HS-27A (cell line): ENCODE measurements around the gene OBSCN.
"Not testable (repeated sequence)": the region's sequence is repeated elsewhere in the genome, so short reads cannot be mapped to it uniquely, and the experiment has no call there.

ENCODE experiments used
- DNase-seq: peaks from one replicate; pipeline ENCODE4 v3.0.0-alpha.2; 2012; ENCODE audit warnings: low read depth, missing footprints

Gene OBSCN

DNA sequence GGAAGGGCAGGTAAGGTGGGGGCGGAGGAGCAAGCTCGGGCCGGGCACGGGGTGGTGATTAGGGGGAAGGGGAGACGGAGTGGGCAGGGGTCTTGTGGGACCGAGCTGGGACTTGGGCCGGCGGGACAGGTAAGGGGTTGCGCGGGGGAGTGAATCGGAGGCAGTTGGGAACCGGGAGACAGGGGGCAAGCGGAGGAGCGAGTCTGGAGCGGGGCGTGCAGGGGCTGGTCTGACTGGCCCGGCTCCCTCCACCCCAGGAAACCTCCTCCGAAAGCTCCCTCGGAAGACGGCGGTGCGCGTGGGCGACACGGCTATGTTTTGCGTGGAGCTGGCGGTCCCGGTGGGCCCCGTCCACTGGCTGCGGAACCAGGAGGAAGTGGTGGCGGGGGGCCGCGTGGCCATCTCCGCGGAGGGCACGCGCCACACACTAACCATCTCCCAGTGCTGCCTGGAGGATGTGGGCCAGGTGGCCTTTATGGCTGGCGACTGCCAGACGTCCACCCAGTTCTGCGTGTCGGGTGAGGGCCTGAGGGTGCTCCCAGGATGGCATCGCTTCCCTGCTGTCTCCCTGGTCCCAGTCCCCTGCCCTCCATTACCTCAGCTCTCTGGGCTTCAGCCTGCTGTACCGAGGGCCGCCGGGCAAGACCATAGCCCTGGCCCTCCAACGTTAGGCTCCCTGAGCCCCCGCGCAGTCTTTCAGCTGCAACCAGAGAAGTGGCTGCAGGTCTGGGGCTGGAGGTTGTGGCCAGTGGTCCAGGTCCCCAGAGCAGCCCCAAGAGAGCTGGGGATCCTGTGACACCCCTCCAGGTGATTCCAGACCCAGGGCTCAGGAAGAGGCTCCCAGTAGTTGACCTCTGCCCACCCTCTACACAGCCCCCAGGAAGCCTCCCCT is 6.3 kb downstream of the OBSCN start:
- DNase-seq = no peak

DNA sequence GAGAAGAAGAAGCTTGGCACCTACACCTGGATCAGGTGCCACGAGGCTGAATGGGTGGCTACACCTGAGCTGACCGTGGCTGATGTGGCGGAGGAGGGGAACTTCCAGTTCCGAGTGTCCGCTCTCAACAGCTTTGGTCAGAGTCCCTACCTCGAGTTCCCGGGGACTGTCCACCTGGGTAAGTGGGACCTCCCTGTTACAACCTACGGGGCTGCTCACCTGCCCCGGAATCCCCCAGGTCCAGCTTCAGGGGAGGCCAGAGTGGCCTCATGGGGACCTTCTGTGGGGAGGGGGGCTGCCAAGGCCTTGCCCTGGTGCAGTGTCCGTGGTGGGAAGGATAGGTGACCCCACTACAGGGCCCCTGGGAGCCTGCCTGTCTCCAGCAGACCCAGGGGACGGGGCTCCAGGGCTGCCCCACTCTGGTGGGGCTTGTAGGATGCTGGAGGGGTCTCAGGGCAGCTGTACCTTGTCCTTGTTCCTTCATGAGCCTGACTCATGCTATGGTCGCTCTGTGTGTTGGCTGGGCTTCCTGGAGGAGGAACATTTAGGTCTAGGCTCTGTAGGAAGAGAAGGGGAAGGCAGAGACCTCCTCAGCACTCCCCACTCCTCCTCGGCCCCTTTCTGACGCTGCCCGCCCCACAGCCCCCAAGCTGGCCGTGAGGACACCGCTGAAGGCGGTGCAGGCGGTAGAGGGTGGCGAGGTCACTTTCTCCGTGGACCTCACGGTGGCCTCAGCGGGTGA is 7.2 kb downstream of the OBSCN start:
- DNase-seq = no peak

DNA sequence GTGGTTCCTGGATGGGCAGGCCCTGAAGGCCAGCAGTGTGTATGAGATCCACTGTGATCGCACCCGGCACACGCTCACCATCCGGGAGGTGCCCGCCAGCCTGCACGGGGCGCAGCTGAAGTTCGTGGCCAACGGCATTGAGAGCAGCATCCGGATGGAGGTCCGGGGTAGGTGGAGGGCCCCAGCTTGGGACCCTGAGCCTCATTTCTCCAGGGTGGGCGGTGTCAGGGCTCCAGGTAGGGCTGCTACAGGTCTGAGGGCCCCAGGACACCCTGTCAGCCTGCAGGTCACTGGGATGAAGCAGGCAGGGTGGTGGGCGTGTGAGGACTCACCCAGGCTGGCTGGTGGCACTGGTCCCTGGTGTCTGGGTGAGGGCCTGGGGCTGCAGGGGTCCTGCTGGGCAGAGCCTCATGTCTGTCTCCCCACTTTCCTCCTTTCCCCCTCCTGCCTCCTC is 7.8 kb downstream of the OBSCN start:
- DNase-seq = no peak

DNA sequence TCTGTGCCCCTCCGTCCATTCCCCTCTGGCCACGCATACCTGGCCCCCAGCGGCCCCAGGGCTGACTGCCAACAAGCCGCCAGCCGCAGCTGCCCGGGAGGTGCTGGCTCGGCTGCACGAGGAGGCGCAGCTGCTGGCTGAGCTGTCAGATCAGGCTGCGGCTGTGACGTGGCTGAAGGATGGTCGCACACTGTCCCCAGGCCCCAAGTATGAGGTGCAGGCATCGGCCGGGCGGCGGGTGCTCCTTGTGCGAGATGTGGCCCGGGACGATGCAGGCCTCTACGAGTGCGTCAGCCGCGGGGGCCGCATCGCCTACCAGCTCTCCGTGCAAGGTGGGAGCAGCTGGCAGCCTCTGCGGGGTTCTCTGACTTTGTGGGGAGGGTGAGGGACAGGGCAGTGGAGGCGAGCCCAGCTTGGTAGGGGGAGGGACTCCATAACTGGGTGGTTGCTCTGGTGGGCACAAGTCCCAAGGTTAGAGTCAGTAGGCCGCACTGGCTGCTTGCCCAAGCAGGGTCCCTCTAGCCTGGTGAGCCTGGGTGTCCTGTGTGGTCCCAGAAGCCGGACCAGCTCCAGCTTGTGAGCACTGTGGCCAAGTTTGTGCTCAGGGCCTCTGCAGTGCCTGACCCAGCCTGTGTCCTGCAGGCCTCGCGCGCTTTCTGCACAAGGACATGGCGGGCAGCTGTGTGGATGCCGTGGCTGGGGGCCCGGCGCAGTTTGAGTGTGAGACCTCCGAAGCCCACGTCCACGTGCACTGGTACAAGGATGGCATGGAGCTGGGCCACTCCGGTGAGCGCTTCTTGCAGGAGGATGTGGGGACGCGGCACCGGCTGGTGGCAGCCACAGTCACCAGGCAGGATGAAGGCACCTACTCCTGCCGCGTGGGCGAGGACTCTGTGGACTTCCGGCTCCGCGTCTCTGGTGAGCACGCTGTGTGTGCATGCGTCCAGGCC is 8.8 kb downstream of the OBSCN start:
- no peak for DNase-seq

DNA sequence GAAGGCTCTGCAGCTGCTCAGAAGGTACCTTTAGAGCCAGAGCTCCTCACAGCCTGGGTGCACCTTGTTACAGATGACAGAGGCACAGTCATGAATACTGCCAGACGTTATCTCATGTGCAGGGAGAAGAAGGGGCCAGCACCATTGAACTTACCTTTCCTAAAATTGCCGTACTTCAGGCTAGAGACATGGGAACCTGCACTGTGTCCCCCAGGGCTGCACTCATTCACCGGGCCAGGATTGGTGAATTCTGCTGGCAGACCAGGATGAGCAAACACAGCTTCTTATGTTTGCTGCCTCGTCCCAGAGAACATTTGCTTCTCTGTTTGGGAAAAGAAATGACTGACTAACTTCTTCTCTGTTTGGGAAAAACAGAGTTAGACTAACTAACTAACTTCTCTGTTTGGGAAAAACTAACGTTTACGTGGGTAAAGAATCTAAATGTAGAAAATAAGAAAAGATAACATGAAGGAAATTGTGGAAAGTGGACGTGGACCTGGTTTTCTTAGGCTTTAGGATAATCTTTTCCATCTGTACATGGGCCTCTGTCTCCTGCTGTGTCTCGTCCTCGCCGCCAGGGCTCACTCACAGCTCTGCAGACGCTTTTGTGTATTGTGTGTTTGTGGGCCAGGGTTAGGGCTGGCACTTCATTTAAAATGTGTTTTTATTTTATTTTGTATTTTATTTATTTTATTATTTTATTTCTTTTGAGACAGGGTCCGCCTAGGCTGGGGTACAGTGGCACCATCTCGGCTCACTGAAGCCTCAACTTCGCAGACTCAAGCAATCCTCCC is 9.9 kb downstream of the OBSCN start:
- no peak for DNase-seq

DNA sequence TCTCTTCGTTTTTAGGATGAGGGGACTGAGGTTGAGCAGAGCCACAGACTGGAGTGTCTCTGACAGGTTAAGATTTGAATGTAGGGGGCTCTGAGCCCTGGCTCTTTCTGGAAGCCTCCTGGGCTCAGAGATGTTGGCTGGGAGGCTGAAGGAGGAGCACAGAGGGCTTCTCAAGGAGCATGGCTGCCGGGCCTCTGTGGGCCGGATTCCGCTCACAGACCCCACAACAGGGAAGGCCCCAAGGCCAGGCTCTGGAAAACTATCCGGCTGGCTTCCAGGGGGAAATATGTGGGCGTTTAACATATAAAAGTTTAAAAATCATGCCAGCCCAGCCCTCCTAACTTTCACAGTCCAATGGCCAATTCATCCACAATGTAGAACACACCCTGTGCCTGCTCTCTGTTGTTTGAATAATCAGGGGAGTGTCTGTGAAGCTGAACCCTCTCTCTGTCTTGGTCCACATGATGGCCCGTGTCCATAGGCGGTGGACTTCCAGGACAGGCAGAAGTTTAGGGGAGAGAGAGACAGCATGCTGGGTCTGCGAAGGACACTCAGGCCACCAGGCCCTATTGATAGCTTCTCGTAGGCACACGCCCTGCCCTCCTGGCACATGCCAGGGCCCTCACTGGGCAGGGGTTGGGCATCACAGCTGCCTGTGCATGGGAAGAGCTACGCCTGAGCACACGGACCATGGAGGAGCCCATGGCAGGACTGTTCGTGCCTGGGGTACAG is 10.8 kb downstream of the OBSCN start:
- no peak for DNase-seq

DNA sequence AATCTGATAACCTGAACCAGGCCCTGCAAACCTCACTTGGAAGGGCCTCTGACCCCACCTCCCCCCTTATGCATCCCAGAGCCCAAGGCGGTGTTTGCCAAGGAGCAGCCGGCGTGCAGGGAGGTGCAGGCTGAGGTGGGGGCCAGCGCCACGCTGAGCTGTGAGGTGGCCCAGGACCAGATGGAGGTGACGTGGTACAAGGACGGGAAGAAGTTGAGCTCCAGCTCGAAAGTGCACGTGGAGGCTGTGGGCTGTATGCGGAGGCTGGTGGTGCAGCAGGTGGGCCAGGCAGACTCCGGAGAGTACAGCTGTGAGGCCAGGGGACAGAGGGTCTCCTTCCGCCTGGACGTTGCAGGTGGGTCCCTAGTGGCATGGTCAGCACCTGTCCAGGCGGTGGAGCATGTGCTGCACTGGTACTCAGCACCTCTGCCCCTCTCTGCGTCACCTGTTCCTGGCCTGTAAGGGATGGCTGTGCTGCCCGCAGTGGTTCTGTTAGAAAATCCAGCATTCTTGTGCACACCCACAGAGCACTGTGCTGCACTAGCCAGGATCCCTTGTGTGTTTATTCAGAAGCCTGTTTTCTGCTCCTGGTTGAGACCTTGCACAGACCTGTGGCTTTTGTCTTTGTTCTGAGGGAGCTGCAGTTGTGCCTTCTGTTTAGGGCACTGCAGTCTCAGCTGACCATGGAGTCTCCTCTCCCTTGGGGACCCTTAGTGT is 11.6 kb downstream of the OBSCN start:
- DNase-seq = no peak

DNA sequence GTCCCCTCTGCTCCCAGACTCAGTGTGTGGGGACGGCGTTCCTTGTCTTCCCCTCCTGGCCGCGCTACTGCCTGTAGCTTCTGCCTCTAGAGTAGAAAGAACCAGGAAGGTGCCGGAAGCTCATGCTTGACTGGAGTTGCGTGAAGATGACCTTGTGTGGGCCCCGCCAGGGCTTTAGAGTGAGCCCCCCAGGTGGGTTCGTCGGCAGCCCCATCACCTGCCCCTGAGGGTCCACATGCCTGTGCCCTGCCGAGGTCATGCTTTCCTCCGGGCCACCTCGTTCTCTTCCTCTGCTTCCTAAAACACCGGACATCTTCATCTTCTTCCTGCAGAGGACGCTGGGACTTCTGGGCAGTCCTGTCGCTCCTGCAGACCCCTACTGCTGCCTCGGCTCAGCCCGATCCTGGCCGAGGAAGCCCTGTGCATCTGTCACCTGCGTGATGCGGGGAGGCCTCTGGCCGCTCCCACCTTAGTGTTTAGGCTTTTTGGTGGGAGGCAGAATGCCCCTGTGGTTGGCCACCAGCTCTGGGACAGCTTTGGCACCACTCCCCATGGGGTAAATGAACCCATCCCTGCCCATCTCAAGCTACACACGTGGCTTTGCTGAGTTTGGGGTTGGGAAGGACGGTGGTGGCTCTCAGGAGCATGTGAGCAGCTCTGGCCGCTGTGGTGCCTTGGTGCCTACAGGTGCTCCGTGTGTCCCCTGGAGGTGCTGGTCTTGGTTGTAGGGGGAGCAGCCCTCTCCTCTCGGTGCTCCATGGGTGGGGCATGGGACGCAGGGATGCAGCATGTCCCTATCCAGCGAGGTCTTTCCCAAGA is 12.3 kb downstream of the OBSCN start:
- no peak for DNase-seq

DNA sequence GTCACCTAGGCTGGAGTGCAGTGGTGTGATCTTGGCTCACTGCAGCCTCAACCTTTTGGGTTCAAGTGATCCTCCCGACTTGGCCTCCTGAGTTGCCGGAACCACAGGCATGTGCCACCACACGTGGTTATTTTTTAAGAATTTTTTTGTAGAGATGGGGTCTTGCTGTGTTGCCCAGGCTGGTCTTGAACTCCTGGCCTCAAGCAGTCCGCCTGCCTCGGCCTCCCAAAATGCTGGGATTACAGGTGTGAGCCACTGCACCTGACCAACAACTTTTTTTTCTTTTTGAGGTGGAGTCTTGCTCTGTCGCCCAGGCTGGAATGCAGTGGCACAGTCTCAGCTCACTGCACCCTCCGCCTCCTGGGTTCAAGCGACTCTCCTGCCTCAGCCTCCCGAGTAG is 13.3 kb downstream of the OBSCN start:
- DNase-seq = not testable (repeated sequence)

DNA sequence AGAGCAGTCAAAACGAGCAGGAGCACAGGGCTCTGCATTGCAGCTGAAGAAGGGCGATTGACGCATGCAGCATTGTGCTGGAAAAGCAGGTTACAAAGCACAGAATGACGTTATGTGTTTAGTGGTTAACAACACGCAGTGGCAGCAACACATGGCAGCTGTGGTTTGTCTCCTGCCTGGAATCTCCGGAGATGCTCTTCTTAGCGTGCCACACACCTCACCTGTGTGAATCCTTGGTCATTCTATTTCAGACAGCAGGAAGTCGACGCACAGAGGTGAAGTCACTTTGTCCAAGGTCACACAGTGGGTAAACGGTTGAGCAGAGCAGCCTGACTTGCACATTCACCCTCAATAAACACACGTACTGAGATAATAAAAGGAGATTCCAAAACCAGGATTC is 14.7 kb downstream of the OBSCN start:
- DNase-seq = no peak

DNA sequence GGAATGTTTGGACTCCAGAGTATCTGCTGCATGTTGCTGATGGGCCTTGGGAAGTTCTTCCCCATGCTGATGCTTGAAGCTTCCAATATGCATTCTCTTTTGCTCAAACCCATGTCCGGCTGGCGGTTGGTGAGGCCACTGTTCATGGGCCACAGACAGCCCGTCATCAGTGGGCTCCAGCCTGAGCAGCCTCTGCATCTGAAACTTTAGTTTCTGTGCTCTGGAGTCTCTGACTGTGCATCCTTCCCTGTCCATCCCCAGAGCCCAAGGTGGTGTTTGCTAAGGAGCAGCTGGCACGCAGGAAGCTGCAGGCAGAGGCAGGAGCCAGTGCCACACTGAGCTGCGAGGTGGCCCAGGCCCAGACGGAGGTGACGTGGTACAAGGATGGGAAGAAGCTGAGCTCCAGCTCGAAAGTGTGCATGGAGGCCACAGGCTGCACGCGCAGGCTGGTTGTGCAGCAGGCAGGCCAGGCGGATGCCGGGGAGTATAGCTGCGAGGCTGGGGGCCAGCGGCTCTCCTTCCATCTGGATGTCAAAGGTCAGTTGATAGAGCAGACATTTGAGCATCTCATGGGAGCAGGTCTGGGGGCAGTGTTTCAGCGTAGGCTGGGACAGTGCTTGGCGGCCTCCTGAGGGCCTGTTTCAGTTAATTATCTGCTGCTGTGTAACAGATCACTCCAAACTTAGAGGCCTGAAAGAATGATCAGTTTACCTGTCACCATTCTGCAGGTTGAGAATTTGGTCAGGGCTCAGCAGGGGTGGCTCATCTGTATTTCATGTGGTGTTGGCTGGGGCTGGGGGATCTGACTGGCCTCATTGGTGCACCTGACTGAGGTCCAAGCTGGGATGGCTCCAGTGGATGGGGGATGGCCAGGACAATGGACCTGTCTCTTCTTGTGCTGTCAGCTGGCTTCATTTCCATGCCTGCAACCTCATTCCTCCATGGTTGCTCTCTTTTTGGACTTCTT is 16.6 kb downstream of the OBSCN start:
- no peak for DNase-seq

DNA sequence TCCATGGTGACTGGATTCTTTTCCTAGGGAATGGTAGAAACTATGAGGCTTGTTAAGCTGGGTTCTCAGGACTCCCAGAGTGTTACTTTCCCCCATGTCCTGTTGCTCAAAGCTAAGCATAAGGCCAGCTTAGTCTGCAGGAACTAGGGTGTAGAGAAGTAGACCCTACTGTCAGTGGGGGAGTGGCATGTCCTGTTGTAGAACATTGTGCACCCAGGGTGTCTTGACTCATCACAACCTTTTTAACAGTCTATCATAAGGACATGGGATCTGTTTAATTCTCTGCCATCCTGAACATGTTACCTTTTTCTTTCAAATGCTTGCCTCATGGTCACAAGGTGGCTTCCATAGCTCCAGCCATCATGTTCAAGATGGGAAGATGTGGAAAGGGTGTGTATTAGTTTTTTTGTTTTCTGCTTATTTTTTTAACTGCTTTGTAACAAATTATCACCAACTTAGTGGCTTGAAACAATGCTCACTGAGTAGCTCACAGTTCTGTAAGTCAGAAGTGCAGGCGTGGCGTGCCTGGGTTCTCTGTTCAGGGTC is 17.4 kb downstream of the OBSCN start:
- no peak for DNase-seq

DNA sequence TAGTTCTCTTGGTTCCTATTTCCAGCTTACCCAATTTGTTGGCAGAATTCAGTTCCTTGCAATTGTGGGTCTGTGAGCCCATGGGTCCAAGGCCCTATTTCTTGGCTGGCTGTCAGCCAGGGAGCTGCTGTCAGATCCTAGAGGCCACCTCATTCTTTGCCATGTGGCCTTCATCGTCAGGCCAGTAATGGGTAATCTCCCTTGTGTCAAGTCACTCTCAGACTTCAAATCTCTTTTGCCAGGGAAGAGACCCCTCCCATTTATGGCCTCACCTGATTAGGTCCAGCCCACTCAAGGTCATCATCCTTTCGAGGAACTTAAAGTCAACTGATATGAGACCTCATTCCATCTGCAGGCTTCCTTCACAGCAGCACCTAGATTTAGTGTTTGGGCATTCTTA is 17.9 kb downstream of the OBSCN start:
- DNase-seq = no peak

DNA sequence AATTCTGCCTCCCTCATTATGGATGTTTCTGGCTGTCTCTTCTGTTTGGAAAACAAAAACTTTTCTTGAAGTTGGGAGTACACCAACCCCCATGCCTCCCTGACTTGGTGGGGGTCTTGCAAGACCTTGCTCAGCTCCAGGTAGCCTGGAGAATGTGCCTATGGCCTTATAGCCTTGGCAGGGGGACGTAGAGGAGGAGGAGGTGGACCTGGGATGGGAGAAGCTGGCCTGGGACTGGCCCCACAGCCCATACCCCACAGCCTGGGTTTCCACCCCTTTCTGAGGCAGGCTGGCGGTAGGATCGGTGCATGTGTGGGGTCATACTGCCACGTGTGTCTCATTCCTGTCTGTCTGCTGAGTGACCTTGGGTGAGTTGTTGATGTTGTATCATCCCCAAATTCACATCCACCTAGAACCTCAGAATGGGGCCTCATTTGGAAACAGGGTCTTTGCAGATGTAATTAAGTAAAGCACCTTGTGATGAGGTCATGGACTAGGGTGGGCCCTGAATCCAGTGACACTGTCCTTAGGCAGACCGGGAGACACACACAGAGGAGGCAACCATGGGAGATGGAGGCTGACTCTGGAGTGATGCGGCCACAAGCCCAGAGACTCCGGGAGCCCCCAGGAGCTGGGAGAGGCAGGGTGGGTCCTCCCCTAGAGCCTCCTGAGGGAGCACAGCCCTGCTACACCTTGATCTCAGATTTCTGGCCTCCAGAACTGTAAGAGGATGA is 18.5 kb downstream of the OBSCN start:
- no peak for DNase-seq

DNA sequence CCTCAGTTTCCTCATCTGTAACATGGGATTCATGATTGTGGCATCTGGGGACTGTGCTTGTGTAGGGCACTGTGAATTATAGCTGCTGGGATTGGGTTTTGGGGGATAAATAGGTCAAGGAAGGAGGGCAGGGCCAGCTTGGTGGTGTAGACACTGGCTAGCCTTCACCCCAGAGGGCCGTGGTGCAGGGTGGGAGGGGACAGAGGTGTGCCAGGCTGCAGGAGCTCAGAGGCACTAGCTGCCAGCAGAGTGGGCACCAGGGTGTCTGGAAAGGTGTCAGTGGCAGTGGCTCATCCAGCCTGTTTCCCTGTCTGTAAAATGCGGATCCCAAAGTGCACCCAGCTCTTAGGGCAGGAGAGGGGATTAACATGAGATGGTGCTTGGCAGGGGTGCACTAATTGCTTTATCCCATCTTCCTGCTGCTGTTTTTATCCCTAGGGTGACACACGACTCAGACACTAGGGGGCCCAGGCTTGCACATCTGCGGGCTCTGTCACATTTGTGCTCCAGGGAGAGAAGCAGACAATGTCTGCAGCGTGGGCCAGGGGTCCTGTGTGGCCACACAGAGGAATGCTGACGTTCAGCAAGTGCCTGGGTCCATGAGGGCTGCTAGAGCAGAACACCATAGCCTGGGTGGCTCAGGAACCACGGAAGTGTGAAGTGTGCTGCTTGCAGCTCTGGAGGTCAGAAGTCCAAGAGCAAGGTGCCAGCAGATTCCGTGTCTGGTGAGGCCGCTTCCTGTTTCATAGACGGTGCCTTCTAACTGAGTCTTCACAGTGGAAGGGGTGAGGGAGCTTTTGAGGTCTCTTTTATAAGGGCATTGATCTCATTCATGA is 19.3 kb downstream of the OBSCN start:
- no peak for DNase-seq

DNA sequence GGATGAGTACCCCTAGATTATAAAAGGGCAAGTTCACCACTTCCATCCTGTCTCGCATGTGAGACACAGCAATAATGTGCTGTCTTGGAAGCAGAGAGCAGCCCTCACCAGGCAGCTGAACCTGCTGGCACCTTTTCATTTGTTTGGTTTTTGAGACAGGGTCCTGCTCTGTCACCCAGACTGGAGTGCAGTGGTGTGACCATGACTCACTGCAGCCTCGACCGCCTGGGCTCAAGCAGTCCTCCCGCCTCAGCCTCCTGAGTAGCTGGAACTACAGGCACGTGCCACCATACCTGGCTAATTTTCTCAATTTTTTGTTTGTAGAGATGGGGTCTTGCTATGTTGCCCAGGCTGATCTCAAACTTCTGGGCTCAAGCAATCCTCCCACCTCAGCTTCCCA is 20.3 kb downstream of the OBSCN start:
- not testable (repeated sequence) for DNase-seq
